Neural cell (in vitro differentiated cells): Measurements from ENCODE around the gene ASS1. TPM values are rescaled to one million over a fixed set of nuclear protein-coding genes. Genes with fewer than 3 reads are reported as not detected.

ENCODE experiments used
- H2AFZ ChIP-seq: fragments of 200-600, 300-800 bp; sonication (generic), shearing (Covaris generic); 2 replicates; pipeline ENCODE4 v1.6.0; 2014; ENCODE audit warnings: low read depth, mild to moderate bottlenecking, antibody characterized with exemption, low read length, moderate library complexity
- H3F3A ChIP-seq: fragments of 200-600 bp; shearing (Covaris generic); 2 replicates; pipeline ENCODE4 v1.6.1; 2016; ENCODE audit warnings: mild to moderate bottlenecking, moderate library complexity, mixed read lengths, antibody characterized with exemption, low read length; ENCODE audit not compliant: insufficient read depth, poor library complexity, severe bottlenecking
- H3K27ac ChIP-seq: fragments of 200-600, 300-800 bp; sonication (generic), shearing (Covaris generic); 2 replicates; pipeline ENCODE4 v1.5.1; 2014; ENCODE audit warnings: mild to moderate bottlenecking, low read length, moderate library complexity
- H3K27me3 ChIP-seq: fragments of 300-800, 200-600 bp; sonication (generic), shearing (Covaris generic); 2 replicates; pipeline ENCODE4 v1.6.0; 2014; ENCODE audit warnings: mild to moderate bottlenecking, low read depth, low read length, moderate library complexity; ENCODE audit not compliant: insufficient read depth
- H3K36me3 ChIP-seq: fragments of 300-800, 200-600 bp; sonication (generic), shearing (Covaris generic); 2 replicates; pipeline ENCODE4 v1.5.1; 2014; ENCODE audit warnings: mild to moderate bottlenecking, antibody characterized with exemption, low read length, moderate library complexity; ENCODE audit not compliant: insufficient read depth
- H3K4me2 ChIP-seq: fragments of 300-800, 200-600 bp; sonication (generic), shearing (Covaris generic); 2 replicates; pipeline ENCODE4 v1.6.0; 2014; ENCODE audit warnings: mild to moderate bottlenecking, low read length
- H3K4me3 ChIP-seq: fragments of 300-800, 200-600 bp; sonication (generic), shearing (Covaris generic); 2 replicates; pipeline ENCODE4 v1.5.1; 2014; ENCODE audit warnings: mild to moderate bottlenecking, low read length, moderate library complexity
- H3K79me2 ChIP-seq: fragments of 200-600 bp; shearing (Covaris generic); replicated peaks from 2 replicates; pipeline ENCODE4 v1.6.0; 2014; ENCODE audit warnings: mild to moderate bottlenecking, low read length, moderate library complexity; ENCODE audit not compliant: insufficient read depth
- H3K9ac ChIP-seq: fragments of 300-800, 200-600 bp; sonication (generic), shearing (Covaris generic); 2 replicates; pipeline ENCODE4 v1.6.1; 2016; ENCODE audit warnings: mild to moderate bottlenecking, low read length, mixed read lengths
- H3K9me2 ChIP-seq: fragments of 200-600 bp; shearing (Covaris generic); 2 replicates; pipeline ENCODE4 v1.6.1; 2016; ENCODE audit warnings: mild to moderate bottlenecking, low read length, mixed read lengths; ENCODE audit not compliant: insufficient read depth
- H3K9me3 ChIP-seq: fragments of 200-600, 300-800 bp; sonication (generic), shearing (Covaris generic); 2 replicates; pipeline ENCODE4 v1.6.1; 2016; ENCODE audit warnings: mild to moderate bottlenecking, mixed run types, low read length, moderate library complexity, mixed read lengths
- H4K20me1 ChIP-seq: fragments of 200-600 bp; shearing (Covaris generic); 2 replicates; pipeline ENCODE4 v1.6.1; 2016; ENCODE audit warnings: mild to moderate bottlenecking, mixed run types; ENCODE audit not compliant: insufficient read depth
- EP300 ChIP-seq: fragments of 450-650 bp; conservative IDR thresholded peaks from 2 replicates; pipeline ENCODE4 v1.6.1; 2014; ENCODE audit warnings: antibody characterized with exemption, mild to moderate bottlenecking, moderate library complexity; ENCODE audit not compliant: poor library complexity, severe bottlenecking
- EZH2 ChIP-seq: fragments of 200-600, 300-800 bp; shearing (Covaris generic), sonication (generic); IDR thresholded peaks from 2 replicates; pipeline ENCODE4 v1.6.1; 2014; ENCODE audit warnings: antibody characterized with exemption, low read length, borderline replicate concordance, mild to moderate bottlenecking; ENCODE audit not compliant: insufficient read depth, poor library complexity, severe bottlenecking
- MXI1 ChIP-seq: fragments of 450-650 bp; conservative IDR thresholded peaks from 2 replicates; pipeline ENCODE4 v1.6.1; 2014; ENCODE audit warnings: antibody characterized with exemption, mild to moderate bottlenecking; ENCODE audit not compliant: poor library complexity, severe bottlenecking
- POLR2AphosphoS5 ChIP-seq: IDR thresholded peaks from 2 replicates; pipeline ENCODE4 v1.6.1; 2012
- RAD21 ChIP-seq: fragments of 450-650 bp; conservative IDR thresholded peaks from 2 replicates; pipeline ENCODE4 v1.6.1; 2014; ENCODE audit warnings: antibody characterized with exemption, mild to moderate bottlenecking, moderate library complexity
- SMC3 ChIP-seq: fragments of 450-650 bp; conservative IDR thresholded peaks from 2 replicates; pipeline ENCODE4 v1.6.1; 2014; ENCODE audit warnings: antibody characterized with exemption, mild to moderate bottlenecking, moderate library complexity; ENCODE audit not compliant: poor library complexity
- polyA plus RNA-seq: library from polyadenylated mRNA; depleted of rRNA; stranded (reverse); fragments of >200 nt; gene quantifications from 2 replicates; pipeline ENCODE4 v1.2.3, GENCODE V29; 2014
- TF ChIP-seq, protein P1 (sequence below): fragments of 450-650 bp; IDR thresholded peaks from 2 replicates; pipeline ENCODE4 v1.5.1; 2014; ENCODE audit warnings: antibody characterized with exemption, mild to moderate bottlenecking, moderate library complexity; ENCODE audit not compliant: poor library complexity, severe bottlenecking
- TF ChIP-seq, protein P2 (sequence below): IDR thresholded peaks from 2 replicates; pipeline ENCODE4 v1.6.1; 2012; ENCODE audit warnings: borderline replicate concordance

Gene ASS1
- polyA plus RNA-seq, 1 donor from 2014 or later = 2.6 TPM

DNA sequence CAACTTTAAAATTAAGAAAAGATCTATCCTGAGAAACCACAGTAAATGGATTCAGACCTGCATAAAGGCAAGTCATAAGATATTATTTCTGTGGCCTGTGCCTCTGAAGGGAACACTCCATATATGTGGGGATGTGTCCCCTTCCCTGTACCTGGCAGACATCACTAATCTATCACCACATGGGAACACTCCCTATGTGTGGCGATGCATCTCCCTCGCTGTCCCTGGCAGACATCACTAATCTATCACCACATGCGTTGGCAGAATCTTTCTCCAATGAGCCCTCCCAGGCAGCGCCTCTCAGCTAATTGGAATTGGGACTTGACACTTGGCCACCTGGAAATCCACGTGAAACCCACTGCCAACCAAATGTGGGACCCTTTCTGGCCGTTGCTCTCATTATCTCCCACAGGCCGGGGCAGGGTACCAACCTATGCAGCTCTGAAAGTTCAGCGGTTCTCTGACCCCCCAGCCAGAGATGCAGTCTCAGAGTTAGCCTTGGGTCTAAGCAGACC is 25.2 kb upstream of the ASS1 start:
- Histone ChIP-seq H3K4me3 (no peak overlapping the region), H3K27ac (no peak overlapping the region), H3K9me3 (no peaks in the 10 kb centered on the region), H3K9ac (no peak overlapping the region), H3K9me2 (no peaks in the 10 kb centered on the region), H3K36me3 (no peaks in the 10 kb centered on the region), H3K79me2 (no peaks in the 10 kb centered on the region), H2AFZ (no peak overlapping the region), H3K27me3 (no peaks in the 10 kb centered on the region), H3F3A (no peaks in the 10 kb centered on the region), H4K20me1 (no peaks in the 10 kb centered on the region), H3K4me2 (no peak overlapping the region)
- TF ChIP-seq EP300 = no peak
- TF ChIP-seq EZH2 = no peak
- TF ChIP-seq POLR2AphosphoS5 = no peak
- TF ChIP-seq, protein P1, sequence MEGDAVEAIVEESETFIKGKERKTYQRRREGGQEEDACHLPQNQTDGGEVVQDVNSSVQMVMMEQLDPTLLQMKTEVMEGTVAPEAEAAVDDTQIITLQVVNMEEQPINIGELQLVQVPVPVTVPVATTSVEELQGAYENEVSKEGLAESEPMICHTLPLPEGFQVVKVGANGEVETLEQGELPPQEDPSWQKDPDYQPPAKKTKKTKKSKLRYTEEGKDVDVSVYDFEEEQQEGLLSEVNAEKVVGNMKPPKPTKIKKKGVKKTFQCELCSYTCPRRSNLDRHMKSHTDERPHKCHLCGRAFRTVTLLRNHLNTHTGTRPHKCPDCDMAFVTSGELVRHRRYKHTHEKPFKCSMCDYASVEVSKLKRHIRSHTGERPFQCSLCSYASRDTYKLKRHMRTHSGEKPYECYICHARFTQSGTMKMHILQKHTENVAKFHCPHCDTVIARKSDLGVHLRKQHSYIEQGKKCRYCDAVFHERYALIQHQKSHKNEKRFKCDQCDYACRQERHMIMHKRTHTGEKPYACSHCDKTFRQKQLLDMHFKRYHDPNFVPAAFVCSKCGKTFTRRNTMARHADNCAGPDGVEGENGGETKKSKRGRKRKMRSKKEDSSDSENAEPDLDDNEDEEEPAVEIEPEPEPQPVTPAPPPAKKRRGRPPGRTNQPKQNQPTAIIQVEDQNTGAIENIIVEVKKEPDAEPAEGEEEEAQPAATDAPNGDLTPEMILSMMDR = no peak
- TF ChIP-seq MXI1 = no peak
- TF ChIP-seq SMC3 = no peak

DNA sequence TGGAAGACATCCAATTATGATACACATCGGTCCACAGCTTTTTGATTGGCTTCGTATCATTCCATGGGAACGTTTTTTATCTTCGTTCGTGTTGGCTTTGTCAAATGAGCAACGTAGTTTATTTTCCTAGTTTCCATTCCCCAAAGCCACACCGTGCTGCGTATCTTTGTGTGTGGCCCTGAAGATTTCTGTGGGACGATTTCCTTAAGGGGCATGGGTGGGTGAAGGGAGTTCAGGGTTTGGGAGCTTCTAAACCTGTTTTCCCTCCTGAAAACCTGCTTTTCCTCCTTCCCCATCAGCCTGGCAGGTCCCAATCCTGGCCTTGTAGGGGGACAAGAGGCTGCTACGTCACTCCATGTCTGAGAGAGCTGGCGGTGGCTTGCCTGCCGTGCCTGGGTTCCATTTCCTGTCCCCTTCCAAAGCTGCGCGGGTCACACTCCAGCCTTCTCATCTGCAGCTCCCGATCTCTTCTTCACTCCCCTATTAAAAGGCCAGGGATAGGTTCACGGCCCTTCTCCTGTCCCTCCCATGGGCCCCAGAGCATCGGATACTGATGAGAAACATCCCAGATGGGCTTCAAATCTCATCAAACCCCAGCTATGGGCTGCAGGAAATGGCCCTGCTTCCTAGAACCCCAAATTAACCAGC is 23.5 kb upstream of the ASS1 start:
- TF ChIP-seq RAD21 = no peak
- TF ChIP-seq, protein P1 = no peak
- TF ChIP-seq EP300 = no peak
- TF ChIP-seq, protein P2, sequence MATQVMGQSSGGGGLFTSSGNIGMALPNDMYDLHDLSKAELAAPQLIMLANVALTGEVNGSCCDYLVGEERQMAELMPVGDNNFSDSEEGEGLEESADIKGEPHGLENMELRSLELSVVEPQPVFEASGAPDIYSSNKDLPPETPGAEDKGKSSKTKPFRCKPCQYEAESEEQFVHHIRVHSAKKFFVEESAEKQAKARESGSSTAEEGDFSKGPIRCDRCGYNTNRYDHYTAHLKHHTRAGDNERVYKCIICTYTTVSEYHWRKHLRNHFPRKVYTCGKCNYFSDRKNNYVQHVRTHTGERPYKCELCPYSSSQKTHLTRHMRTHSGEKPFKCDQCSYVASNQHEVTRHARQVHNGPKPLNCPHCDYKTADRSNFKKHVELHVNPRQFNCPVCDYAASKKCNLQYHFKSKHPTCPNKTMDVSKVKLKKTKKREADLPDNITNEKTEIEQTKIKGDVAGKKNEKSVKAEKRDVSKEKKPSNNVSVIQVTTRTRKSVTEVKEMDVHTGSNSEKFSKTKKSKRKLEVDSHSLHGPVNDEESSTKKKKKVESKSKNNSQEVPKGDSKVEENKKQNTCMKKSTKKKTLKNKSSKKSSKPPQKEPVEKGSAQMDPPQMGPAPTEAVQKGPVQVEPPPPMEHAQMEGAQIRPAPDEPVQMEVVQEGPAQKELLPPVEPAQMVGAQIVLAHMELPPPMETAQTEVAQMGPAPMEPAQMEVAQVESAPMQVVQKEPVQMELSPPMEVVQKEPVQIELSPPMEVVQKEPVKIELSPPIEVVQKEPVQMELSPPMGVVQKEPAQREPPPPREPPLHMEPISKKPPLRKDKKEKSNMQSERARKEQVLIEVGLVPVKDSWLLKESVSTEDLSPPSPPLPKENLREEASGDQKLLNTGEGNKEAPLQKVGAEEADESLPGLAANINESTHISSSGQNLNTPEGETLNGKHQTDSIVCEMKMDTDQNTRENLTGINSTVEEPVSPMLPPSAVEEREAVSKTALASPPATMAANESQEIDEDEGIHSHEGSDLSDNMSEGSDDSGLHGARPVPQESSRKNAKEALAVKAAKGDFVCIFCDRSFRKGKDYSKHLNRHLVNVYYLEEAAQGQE = no peak
- no peak for TF ChIP-seq MXI1
- TF ChIP-seq SMC3 = no peak
- TF ChIP-seq EZH2 = no peak
- H3K9ac ChIP-seq = no peak overlapping the region
- H3K9me3 ChIP-seq = no peaks in the 10 kb centered on the region
- H4K20me1 ChIP-seq = no peaks in the 10 kb centered on the region
- H2AFZ ChIP-seq = no peak overlapping the region
- H3F3A ChIP-seq = no peaks in the 10 kb centered on the region
- H3K4me2 ChIP-seq = no peak overlapping the region
- no peaks in the 10 kb centered on the region for H3K79me2 ChIP-seq
- no peaks in the 10 kb centered on the region for H3K9me2 ChIP-seq
- no peaks in the 10 kb centered on the region for H3K27me3 ChIP-seq
- no peak overlapping the region for H3K4me3 ChIP-seq
- H3K36me3 ChIP-seq = no peaks in the 10 kb centered on the region
- no peak overlapping the region for H3K27ac ChIP-seq
